Fibroblast of lung (primary cell): Measurements from ENCODE around the gene CNTFR.

Experiments
- CTCF ChIP-seq, 2 donors: IDR thresholded peaks in 1 of 2; conservative IDR thresholded peaks in 1 of 2; 1 replicate in 1 of 2; 2 replicates in 1 of 2; pipeline ENCODE4 v1.5.1; 2011 to 2012; ENCODE audit warnings: low read length in 2 of 2, control low read depth in 1 of 2, inconsistent platforms in 1 of 2, low read depth in 1 of 2, mild to moderate bottlenecking in 1 of 2
- EZH2 ChIP-seq: IDR thresholded peaks from 2 replicates; pipeline ENCODE4 v1.5.1; 2012; ENCODE audit warnings: low read length, control low read depth, mild to moderate bottlenecking; ENCODE audit errors: missing control alignments

- no peak for TF ChIP-seq CTCF (conservative IDR thresholded peaks at IDR 0.05 in 1 of 2, IDR thresholded peaks at IDR 0.05 in 1 of 2; ENCODE audit: low read depth in 1 of 2, low read length in 2 of 2)
- TF ChIP-seq EZH2, result no peak
These were observed 78.7 kb downstream of the CNTFR start for GRCh38 chr9:34510497-34511468.
